HG02981 (cell line): Measurements from ENCODE around the gene B9D1.

Experiments used
- ATAC-seq: cut with Tn5 transposase; IDR thresholded peaks from one replicate; pipeline ENCODE4 v1.9.1; 2021; ENCODE audit warnings: mild to moderate bottlenecking, moderate library complexity; ENCODE audit not compliant: unreplicated experiment

B9D1 gene

DNA sequence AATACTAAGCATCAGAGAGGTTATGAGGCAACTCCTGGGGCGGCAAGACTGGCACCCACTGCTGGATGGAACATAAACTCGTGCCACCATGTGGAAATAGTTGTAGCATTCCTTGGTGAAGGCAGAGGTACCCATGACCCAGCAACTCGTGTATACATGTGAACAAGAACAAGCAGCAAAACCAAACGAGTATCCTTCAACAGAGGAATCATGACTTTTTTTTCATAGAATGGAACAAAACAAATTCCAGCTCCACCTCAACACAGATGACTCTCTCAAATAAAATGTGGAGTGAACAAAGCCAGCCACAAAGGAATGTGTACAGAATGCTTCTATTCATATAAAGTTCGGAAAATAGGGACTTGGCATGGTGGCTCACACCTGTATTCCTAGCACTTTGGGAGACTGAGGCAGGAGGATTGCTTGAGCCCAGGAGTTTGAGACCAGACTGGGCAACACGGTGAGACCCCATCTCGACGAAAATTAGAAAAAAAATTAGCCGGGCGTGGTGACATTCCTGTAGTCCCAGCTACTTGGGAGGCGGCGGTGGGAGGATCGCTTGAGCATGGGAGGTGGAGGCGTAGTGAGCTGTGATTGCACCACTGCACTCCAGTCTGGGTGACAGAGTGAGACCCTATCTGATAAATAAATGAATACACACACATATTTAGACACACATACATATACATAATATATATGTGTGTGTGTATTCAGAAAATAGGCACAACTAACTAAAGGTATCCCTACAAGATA is 35.3 kb downstream of the B9D1 start:
- no peak for ATAC-seq

DNA sequence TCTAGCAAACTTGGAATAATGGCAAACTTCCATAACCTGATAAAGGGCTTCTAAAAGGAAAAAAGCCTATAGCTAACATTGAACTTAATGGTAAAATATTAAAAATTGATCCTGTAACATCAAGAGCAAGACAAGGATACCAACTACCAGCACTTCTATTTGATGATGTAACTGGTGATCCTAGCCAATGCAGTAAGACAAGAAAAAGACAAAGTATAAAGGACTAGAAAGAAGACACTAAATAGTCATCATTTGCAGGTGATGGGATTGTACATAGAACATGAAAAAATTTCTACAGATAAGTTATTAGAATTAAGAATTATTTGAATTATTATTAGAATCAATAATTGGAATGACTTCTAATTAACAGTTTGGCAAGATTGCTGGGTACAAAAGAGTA is 37.0 kb downstream of the B9D1 start:
- ATAC-seq, result no peak

- no peak for ATAC-seq
Observed at GRCh38 chr17:19322861-19323260, 39.7 kb downstream of the B9D1 start.

DNA sequence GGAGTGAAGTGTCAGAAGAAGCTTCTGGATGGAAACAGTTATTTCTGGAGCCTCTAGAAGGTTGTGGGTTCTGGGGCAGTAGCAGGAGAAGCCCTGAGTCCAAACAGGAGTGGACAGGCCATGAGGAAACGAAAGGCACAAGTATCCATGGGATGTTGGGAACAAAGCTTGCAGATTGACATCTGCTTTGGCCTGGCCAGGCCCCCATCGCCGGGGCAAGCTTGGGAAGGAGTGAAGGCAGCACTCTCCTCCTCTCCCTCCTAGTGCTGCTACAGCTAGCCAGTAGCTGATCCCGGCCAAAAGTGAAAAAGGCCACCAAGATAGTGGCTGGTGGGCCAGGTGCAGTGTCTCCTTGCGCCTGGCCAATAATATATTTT is 40.4 kb downstream of the B9D1 start:
- ATAC-seq, result no peak

DNA sequence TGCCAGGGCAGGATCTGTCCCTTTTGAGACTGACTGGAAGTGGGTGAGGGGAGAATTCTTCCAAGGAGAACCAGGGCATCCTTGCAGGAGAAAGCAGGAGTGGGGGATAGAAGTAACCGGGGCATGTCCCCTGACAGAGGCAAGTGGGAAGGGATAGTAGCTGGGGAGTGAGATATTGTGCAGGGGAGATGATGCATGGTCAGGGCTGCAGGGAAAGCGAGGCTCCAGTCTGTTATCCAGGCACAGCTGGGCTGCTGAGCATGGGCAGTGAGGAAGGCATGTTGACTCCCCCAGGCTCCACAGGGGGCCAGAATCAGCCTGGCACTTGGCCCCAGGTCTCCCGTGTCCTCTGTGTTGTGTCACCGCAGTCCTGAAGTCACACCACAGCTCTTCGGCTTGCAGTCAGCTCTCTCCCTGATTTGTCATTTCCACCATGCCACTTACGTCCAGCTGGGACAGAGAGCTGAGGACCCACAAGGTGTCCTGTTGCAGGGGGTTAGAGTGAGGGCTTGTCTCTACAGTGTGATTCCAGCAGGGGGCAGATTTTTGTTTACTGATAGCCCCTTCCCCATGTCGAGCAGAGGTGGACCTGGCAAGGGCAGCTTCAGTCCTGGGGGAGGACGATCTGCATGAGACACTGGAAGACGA is 40.9 kb downstream of the B9D1 start:
- ATAC-seq, result no peak

- ATAC-seq, result no peak
Observed at GRCh38 chr17:19320876-19321275, 41.6 kb downstream of the B9D1 start.

DNA sequence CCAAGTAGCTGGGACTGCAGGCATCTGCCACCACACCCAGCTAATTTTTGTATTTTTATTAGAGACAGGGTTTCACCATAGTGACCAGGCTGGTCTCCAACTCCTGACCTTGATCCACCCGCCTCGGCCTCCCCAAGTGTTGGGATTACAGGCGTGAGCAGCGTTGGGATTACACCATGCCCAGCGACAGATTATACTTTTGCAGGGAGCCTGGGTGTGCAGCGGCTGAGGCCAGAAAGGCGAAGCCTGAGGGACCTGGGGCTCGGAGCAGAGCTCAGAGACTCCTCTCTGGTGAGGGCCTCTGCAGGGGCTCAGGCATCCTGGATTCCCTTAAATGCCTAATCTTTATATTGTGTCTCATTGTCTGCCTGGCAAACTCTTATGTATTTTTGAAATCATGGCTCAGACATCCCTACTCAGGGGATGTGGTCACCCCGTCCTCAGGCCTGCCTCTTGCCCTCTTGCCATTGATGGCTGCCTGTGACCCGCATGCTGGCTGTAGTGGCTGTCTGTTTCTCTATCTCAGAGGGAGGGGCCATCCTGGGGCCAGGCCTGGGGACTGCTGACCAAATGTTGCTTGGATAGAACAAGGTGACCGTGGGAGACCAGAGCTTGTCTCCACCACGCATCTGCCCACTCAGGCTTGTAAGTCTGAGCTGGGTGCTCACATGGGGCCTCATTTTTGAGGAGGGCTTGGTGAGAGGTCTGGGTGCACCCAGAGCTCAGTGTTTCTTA is 42.6 kb downstream of the B9D1 start:
- no peak for ATAC-seq

DNA sequence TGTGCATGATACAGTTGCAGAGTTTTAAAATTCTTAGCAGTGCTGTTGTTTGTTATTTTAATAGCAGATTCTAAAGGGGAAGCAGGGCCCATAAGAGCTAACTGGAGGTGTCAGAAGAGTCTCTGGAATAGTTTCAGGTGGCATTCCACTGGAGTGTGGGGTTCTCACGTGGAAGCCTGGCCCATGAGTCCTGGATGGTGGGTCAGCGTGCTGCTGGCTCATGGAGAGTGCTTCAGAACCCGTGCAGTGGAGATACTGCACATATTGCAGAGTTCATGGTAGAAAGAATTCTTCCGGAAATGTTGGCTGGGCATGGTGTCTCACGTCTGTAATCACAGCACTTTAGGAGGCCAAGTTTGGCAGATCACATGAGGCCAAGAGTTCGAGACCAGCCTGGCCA is 43.9 kb downstream of the B9D1 start:
- no peak for ATAC-seq

- ATAC-seq, result peak; percentile 73
Observed at GRCh38 chr17:19317359-19318095, 45.0 kb downstream of the B9D1 start.

- no peak for ATAC-seq
Observed at GRCh38 chr17:19316761-19317358, 45.7 kb downstream of the B9D1 start.

DNA sequence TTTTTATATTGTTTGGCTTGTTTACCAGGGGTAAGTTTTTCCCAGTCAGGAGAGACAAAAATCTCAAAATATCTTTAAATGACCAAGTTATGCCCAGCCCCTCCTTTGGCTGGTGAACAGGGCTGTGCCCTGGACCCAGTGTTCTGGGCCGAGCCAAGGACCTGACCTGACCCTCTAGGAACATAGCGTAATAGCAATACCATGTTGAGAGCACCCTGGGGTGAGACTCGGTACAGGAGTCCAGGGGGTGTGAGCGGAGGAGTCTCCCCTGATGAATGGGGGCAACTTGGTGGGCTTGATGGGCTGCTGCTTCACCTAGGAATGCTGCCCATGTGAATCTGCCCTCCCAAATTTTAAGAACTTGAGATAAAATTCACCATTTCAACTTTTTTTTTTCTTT is 47.4 kb downstream of the B9D1 start:
- ATAC-seq, result no peak

DNA sequence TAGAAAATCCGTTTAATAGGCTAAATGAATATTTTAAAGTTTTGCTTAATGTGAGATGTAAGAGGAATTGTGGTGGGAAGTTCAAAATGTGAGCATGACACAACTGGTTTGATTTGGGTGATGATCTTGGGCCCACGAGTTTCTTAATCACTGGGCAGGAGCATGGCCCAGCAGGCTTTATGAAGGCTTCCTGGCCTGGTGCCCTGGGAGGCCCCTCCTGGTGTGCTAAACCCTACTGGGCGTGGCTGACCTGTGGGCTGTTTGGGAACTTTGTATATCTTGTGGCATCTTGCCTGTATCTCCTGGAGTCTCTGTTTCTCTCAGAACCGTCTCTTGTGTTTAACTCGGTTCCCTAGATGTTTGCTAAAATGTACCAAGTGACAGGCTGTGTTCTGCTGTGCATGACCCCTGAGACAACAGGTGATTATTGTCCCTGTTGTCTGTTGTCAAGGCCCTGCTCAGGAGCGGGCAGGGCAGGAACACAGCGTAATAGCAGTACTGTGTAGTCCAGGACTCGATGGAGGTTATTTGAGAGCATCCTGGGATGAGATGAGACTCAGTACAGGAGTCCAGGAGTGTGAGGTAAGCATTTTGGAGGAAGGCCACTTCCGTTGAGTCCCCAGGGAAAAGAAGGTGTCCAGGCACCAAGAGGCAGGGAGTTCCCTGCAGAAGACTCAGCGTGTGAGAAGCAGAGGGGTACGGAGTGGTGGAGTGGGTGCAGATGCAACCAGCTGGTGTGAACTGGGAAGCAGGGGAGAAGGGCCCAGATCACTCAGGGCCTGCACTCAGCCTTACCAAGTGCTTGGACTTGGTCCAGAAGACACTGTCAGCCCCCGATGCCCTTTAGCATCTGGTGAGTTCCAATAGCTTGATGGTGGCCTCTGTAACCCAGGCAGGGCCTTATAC is 48.5 kb downstream of the B9D1 start:
- ATAC-seq, result no peak

GRCh38 chr17:19313066-19313745 is 49.3 kb downstream of the B9D1 start:
- ATAC-seq, result no peak

DNA sequence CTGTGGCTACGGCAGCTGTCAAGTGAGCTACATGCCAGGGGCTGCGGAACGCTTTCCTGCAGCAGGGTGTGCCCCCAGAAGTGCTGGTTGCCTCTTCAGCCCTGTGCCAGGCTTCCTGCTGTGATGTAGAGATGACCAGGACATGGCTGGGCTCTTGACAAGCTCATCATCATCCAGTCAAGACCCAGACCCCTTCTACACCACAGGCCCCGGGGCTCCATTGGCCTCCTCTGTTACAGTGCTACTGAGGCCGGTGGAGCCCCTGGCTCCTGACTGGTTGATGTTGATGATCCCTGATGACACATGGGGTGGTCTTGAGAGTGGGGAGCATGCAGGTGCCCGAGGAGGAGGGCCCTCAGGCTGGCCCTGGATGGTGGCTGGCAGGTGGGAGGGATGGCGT is 50.1 kb downstream of the B9D1 start:
- no peak for ATAC-seq

GRCh38 chr17:19311421-19312215 is 50.9 kb downstream of the B9D1 start:
- ATAC-seq, result no peak

- no peak for ATAC-seq
Observed at GRCh38 chr17:19311016-19311415, 51.5 kb downstream of the B9D1 start.

DNA sequence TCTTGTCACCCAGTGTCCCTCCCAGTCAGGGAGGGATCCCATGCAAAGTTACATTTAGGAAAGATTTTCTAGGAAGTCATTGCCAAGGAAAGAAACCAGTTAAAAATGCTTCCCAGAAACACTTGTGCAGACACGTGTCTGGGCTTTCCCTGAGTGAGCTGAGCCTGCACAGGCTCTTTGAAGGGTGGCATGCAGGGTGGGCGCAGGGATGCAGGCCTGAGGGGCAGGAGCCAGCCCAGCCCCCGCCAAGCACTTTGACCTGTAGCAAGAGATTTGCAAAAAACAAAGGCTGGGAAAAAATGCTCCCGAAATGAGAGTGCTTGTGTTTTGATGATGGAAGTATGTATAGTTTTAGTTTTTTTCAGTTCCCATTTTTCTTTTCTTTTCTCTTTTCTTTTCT is 52.4 kb downstream of the B9D1 start:
- ATAC-seq, result no peak

DNA sequence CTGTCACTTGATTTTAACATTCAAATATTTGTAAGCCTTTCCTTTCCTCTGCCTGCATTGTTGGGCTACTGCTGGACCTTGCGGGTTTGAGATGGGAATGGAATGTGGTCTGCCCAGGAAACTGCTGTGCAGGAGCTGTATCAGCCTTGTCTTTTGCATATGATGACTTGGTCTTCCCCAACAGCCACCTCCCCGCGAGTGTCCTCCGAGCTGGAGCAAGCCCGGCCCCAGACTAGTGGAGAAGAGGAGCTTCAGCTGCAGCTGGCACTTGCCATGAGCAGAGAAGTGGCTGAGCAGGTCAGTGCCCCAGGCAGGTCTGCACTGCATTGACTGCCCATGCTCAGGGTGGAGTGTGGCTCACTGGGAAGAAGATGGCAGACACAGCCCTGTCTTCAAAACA is 52.8 kb downstream of the B9D1 start:
- ATAC-seq, result no peak

DNA sequence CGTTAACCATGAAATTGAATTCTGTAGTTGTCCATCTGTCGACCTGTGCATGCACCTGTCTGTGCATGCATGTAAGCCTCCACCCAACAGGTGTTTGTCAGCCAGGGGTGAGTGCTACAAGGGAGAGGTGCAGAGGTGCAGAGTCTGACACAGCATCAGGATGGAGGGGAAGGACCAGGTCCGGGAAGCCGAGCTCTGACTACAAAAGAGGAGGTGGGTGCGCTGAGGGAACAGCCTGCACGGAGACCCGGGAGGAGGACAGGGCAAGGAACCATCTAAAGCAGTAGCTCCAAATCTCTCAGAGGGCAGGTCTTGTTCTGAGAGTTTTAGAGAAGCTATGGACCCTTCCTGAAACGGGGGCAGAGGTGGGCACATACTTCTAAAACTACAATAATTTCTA is 54.1 kb downstream of the B9D1 start:
- ATAC-seq, result no peak
